ENCODE measurements around the gene BCL2L1.
"Not testable (repeated sequence)": the region's sequence is repeated elsewhere in the genome, so short reads cannot be mapped to it uniquely, and the experiment has no call there.

Gene BCL2L1

GRCh38 chr20:31642837-31643236 lies 79.8 kb downstream of the BCL2L1 start:
- no peak for FAIRE-seq

GRCh38 chr20:31641391-31641790 lies 81.3 kb downstream of the BCL2L1 start:
- no peak for FAIRE-seq

GRCh38 chr20:31640259-31640658 lies 82.4 kb downstream of the BCL2L1 start:
- FAIRE-seq, result no peak

- no peak for FAIRE-seq
Observed at GRCh38 chr20:31638816-31639215, 83.9 kb downstream of the BCL2L1 start.

GRCh38 chr20:31638317-31638716 lies 84.4 kb downstream of the BCL2L1 start:
- FAIRE-seq, result no peak

- FAIRE-seq, result no peak
Observed at GRCh38 chr20:31637660-31638059, 85.0 kb downstream of the BCL2L1 start, which contains the start of gene COX4I2. TSS of gene COX4I2 (plus strand) at chr20:31637912. CDS start at chr20:31639018, 1,106 bp downstream.

- FAIRE-seq, result no peak
Observed at GRCh38 chr20:31633339-31633914, 89.2 kb downstream of the BCL2L1 start.

GRCh38 chr20:31632548-31633338 lies 89.9 kb downstream of the BCL2L1 start:
- FAIRE-seq, result no peak

- no peak for FAIRE-seq
Observed at GRCh38 chr20:31630187-31630790, 92.4 kb downstream of the BCL2L1 start.

- not testable (repeated sequence) for FAIRE-seq
Observed at GRCh38 chr20:31628057-31628456, 94.6 kb downstream of the BCL2L1 start.

GRCh38 chr20:31626534-31626933 lies 96.1 kb downstream of the BCL2L1 start:
- FAIRE-seq, result not testable (repeated sequence)

GRCh38 chr20:31623123-31623505 lies 99.6 kb downstream of the BCL2L1 start:
- not testable (repeated sequence) for FAIRE-seq

GRCh38 chr20:31620246-31620645 lies 102.4 kb downstream of the BCL2L1 start:
- no peak for FAIRE-seq

- FAIRE-seq, result no peak
Observed at GRCh38 chr20:31617432-31618104, 105.1 kb downstream of the BCL2L1 start.

- FAIRE-seq, result no peak
Observed at GRCh38 chr20:31615416-31615815, 107.3 kb downstream of the BCL2L1 start.

Data from islet of Langerhans (tissue), 1 donor.